Endodermal cell (in vitro differentiated cells): ENCODE results near the gene ELMOD1. TPM values are rescaled to one million over a fixed set of nuclear protein-coding genes. Genes with fewer than 3 reads are reported as not detected.

Source experiments
- DNase-seq: peaks from one replicate; pipeline ENCODE4 v3.0.0-alpha.2; 2017
- H3K27ac ChIP-seq: 2 replicates; pipeline ENCODE4 v1.5.1; 2013; ENCODE audit warnings: mild to moderate bottlenecking, low read depth, low read length, moderate library complexity
- H3K27me3 ChIP-seq: 2 replicates; pipeline ENCODE4 v1.6.1; 2013; ENCODE audit warnings: mild to moderate bottlenecking, low read length, moderate library complexity; ENCODE audit not compliant: insufficient read depth, control insufficient read depth, poor library complexity, severe bottlenecking
- H3K36me3 ChIP-seq: 2 replicates; pipeline ENCODE4 v1.7.0; 2013; ENCODE audit warnings: mild to moderate bottlenecking, low read length, moderate library complexity; ENCODE audit not compliant: control insufficient read depth, insufficient read depth
- H3K4me1 ChIP-seq: one replicate; pipeline ENCODE4 v1.7.0; 2013; ENCODE audit warnings: low read length; ENCODE audit not compliant: control insufficient read depth, insufficient read depth
- H3K4me3 ChIP-seq: 2 replicates; pipeline ENCODE4 v1.5.1; 2013; ENCODE audit warnings: mild to moderate bottlenecking, low read length, moderate library complexity
- H3K9ac ChIP-seq: 2 replicates; pipeline ENCODE4 v1.6.1; 2013; ENCODE audit warnings: mild to moderate bottlenecking, low read length, moderate library complexity; ENCODE audit not compliant: poor library complexity, severe bottlenecking; ENCODE audit errors: extremely low read depth
- H3K9me3 ChIP-seq: 2 replicates; pipeline ENCODE4 v1.6.1; 2013; ENCODE audit warnings: mild to moderate bottlenecking, low read length, moderate library complexity; ENCODE audit not compliant: control insufficient read depth
- H3K27ac Mint-ChIP-seq: 2 replicates; pipeline ENCODE4 v1.8.0; 2020; ENCODE audit warnings: mixed read lengths
- H3K27me3 Mint-ChIP-seq: 2 replicates; pipeline ENCODE4 v1.8.0; 2021; ENCODE audit warnings: mild to moderate bottlenecking, mixed read lengths; ENCODE audit not compliant: insufficient read depth
- H3K36me3 Mint-ChIP-seq: 2 replicates; pipeline ENCODE4 v1.8.0; 2020; ENCODE audit warnings: low read depth, mixed read lengths
- H3K4me1 Mint-ChIP-seq: 2 replicates; pipeline ENCODE4 v1.8.0; 2020; ENCODE audit warnings: mixed read lengths
- H3K4me3 Mint-ChIP-seq: 2 replicates; pipeline ENCODE4 v1.8.0; 2020; ENCODE audit warnings: mild to moderate bottlenecking, moderate library complexity, mixed read lengths
- H3K9me3 Mint-ChIP-seq: 2 replicates; pipeline ENCODE4 v1.8.0; 2020; ENCODE audit warnings: mild to moderate bottlenecking, mixed read lengths
- CTCF ChIP-seq: fragments of 200-600 bp; sonication (generic); conservative IDR thresholded peaks from 2 replicates; pipeline ENCODE4 v1.5.0; 2021; ENCODE audit warnings: antibody characterized with exemption, mild to moderate bottlenecking
- WGBS, 2 experiments: methylation state at CpG; one replicate each; pipeline versions ENCODE4 v1.1.5 to v1.1.7; 2013; ENCODE audit warnings: missing lambda C conversion rate in 2 of 2, mixed read lengths in 1 of 2; ENCODE audit not compliant: insufficient coverage in 1 of 2, insufficient read length in 1 of 2; 5-methylcytosine and 5-hydroxymethylcytosine counted together
- total RNA-seq, 2 donors: library from RNA; stranded (reverse); fragmentation: NEBNext Ultra II Directional in 1 of 2; extraction: Animal tissue kit (Norgen Biotek cat#: 25700) in 1 of 2; gene quantifications; 2 replicates in 1 of 2; 3 replicates in 1 of 2; pipeline ENCODE4 v1.2.1, GENCODE V29; 2021

ELMOD1 gene
- total RNA-seq, 2 donors from 2014 or later, result 0.46 to 0.60 TPM

- Mint-ChIP-seq H3K9me3 (no peaks in the 10 kb centered on the region), H3K4me1 (peaks cover 14% of the 10 kb centered on the region), H3K27me3 (peaks cover 2% of the 10 kb centered on the region), H3K36me3 (no peaks in the 10 kb centered on the region), H3K27ac (no peak overlapping the region), H3K4me3 (no peak overlapping the region)
- H3K4me1 ChIP-seq, result no peaks in the 10 kb centered on the region
- DNase-seq, result no peak
- no peak for TF ChIP-seq CTCF
- H3K9ac ChIP-seq, result no peak overlapping the region
- H3K27ac ChIP-seq, result no peak overlapping the region
- WGBS, 2 experiments, result 20 to 71% methylated on average over 1 of the region's 2 CpGs
- H3K36me3 ChIP-seq, result no peaks in the 10 kb centered on the region
- H3K4me3 ChIP-seq, result no peak overlapping the region
- H3K27me3 ChIP-seq, result no peaks in the 10 kb centered on the region
- no peaks in the 10 kb centered on the region for H3K9me3 ChIP-seq
These were observed 34.7 kb downstream of the ELMOD1 start for GRCh38 chr11:107625685-107625989.

- no peak for TF ChIP-seq CTCF
- 86% methylated on average over 1 of the region's 2 CpGs; no CpG with 5 or more reads in 1 of the 2 experiments for WGBS, 2 experiments
- Histone ChIP-seq H3K4me3 (no peak overlapping the region), H3K27me3 (no peaks in the 10 kb centered on the region), H3K9me3 (no peaks in the 10 kb centered on the region), H3K9ac (no peak overlapping the region), H3K36me3 (no peaks in the 10 kb centered on the region), H3K4me1 (no peaks in the 10 kb centered on the region), H3K27ac (no peak overlapping the region)
- DNase-seq, result no peak
- H3K4me1 Mint-ChIP-seq, result peaks cover 1% of the 10 kb centered on the region
- H3K27me3 Mint-ChIP-seq, result peaks cover 2% of the 10 kb centered on the region
- no peak overlapping the region for H3K27ac Mint-ChIP-seq
- H3K36me3 Mint-ChIP-seq, result no peaks in the 10 kb centered on the region
- no peaks in the 10 kb centered on the region for H3K9me3 Mint-ChIP-seq
- H3K4me3 Mint-ChIP-seq, result no peak overlapping the region
These were observed 40.1 kb downstream of the ELMOD1 start for GRCh38 chr11:107631043-107631442.

GRCh38 chr11:107631931-107632330, 41.0 kb downstream of the ELMOD1 start:
- Histone ChIP-seq H3K4me1 (no peaks in the 10 kb centered on the region), H3K27me3 (no peaks in the 10 kb centered on the region), H3K36me3 (no peaks in the 10 kb centered on the region), H3K9me3 (no peaks in the 10 kb centered on the region), H3K9ac (no peak overlapping the region), H3K27ac (no peak overlapping the region), H3K4me3 (no peak overlapping the region)
- no peak overlapping the region for H3K4me3 Mint-ChIP-seq
- peaks cover 2% of the 10 kb centered on the region for H3K27me3 Mint-ChIP-seq
- no peaks in the 10 kb centered on the region for H3K36me3 Mint-ChIP-seq
- no peak overlapping the region for H3K27ac Mint-ChIP-seq
- no peaks in the 10 kb centered on the region for H3K9me3 Mint-ChIP-seq
- no peak for DNase-seq
- no peaks in the 10 kb centered on the region for H3K4me1 Mint-ChIP-seq
- WGBS, 2 experiments, result 98 to 100% methylated on average over 1 to 2 of the region's 2 CpGs
- TF ChIP-seq CTCF, result no peak
